NCI-H2196 treated with DMSO at 0.1 percent for 48 hours (cell line): ENCODE results near the gene PDXK.

Experiments used
- DNase-seq: peaks from one replicate; lab custom pipeline; 2025; ENCODE audit not compliant: unreplicated experiment; lab: John Stamatoyannopoulos, UW

PDXK gene

GRCh38 chr21:43761886-43762285 lies 43.0 kb downstream of the PDXK start:
- DNase-seq: no peak

DNA sequence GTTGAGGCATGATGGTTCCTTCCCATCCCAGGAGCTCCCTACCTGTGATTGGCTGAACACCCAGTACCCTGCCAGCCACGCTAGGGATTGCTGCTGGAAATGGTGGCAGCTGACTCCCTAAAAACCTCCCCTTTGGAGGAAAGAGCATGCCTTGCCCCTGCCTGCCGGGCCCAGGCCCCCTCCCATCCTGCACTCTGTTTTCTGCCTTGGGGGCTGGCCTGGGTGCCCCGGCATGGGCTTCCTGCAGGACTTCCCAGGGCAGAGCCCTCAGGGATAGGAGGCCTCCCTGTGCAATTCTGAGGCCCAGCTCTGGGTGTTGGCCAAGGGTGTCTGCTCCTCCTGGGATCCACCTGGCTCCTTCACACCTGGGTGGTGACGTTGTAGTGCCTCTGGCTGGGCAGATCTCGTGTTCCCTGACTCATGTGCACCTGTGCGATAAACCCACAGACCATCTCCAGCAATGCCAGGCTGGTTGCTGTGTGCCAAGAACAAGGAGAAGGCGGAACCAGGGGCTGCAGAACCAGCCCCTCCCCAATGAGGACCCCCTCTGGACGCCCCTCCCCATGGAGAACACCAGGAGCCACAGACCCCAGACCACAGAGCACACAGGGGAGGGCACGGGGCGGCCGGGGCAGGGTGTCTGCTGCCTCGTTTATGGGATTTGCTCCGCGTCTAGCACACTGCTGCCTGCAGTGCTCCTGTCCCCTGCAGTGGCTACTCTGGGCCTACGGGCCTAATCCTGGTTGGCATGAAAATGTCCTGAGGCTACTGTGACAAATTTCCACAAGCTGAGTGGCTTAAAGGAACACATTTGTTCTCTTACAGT lies 43.6 kb downstream of the PDXK start:
- peak; percentile 58 for DNase-seq

DNA sequence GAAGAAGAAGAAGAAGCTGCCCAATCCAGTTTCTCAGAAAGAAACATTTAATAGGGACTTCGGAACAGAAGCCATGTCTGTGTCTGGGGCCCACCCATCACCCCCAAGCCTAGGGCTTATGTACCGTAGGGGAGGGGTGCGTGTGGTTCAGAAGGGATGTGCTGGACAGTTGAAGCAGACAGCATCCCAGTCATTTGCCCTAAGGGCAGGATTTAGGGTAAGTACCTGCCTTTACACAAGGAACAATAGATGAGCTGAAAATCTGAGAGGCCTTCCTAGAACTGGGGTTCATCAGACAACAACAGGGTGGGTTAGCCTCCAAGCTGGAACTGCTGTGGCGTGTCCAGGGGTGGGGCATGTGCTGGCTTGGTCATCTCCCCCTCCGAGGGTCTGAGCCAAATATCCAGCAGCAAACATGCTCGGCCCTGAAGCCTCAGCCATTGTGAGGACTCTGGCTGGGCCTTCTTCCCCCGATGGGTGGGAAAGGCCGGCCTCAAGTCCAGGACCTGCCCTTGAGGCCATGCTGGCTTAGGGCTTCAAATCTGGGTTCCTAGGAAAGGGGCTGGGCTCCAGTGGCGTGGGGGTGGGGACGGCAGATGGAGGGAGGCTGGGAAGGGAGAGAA lies 45.1 kb downstream of the PDXK start:
- DNase-seq: no peak

- no peak for DNase-seq
Observed at GRCh38 chr21:43764576-43765495, 45.9 kb downstream of the PDXK start.

DNA sequence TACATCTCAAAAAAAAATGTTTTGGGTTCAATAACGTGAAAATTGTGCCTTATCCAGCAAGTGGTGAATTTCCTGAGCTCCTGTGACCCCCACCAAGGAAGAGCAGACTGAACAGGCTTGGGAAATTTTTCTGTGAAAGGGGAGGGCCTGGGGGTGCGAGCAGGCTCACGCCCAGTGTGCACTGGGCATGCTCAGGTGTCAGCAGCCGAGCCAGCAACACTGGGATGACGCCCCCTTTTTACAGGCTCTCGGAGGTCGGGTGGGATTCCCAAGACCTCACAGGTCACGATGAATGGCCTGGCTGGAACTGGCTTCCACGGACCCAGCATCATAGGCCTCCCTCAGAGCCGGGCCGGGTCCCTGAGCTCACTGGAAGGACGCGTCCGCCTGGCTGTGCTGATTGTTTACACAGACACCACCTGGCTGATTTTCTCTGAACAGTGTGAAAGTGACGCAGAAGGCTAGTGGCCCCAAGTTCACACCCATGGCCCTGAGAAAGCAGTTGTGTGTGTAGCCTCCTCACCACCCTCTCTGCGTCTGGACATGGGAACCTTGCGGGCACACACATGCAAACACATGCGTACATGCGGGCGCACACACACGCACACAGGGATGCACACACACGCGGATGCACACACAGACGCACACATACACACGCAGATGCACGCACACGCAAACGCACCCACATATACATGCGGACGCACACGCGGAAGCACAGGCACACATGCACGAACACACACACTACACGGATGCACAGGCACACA lies 48.0 kb downstream of the PDXK start:
- no peak for DNase-seq

GRCh38 chr21:43767498-43767983 lies 48.6 kb downstream of the PDXK start:
- no peak for DNase-seq

GRCh38 chr21:43767984-43768867 lies 49.3 kb downstream of the PDXK start:
- no peak for DNase-seq

- DNase-seq: no peak
Observed at GRCh38 chr21:43768868-43769167, 49.9 kb downstream of the PDXK start.

DNA sequence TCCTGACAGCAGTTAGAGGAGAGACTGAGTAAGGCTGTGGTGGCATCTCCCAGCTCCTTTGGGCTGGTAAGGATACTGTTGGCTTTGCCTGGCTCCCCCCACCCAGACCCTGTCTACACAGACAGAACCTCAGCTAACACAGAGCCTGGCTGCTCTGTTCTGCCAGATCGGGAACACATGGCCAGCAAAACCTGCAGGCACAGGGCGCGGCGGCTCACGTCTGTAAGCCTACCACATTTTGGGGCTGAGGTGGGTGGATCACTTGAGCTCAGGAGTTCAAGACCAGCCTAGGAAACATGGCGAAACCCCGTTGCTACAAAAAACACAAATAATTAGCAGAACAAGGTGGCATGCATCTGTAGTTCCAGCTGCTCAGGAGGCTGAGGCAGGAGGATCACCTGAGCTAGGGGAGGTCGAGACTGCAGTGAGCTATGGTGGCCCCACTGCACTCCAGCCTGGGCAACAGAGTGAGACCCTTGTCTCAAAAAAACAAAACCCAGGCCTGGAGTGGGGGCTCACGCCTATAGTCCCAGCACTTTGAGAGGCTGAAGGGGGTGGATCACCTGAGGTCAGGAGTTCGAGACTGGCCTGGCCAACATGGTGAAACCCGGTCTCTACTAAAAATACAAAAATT lies 50.5 kb downstream of the PDXK start:
- DNase-seq: no peak

DNA sequence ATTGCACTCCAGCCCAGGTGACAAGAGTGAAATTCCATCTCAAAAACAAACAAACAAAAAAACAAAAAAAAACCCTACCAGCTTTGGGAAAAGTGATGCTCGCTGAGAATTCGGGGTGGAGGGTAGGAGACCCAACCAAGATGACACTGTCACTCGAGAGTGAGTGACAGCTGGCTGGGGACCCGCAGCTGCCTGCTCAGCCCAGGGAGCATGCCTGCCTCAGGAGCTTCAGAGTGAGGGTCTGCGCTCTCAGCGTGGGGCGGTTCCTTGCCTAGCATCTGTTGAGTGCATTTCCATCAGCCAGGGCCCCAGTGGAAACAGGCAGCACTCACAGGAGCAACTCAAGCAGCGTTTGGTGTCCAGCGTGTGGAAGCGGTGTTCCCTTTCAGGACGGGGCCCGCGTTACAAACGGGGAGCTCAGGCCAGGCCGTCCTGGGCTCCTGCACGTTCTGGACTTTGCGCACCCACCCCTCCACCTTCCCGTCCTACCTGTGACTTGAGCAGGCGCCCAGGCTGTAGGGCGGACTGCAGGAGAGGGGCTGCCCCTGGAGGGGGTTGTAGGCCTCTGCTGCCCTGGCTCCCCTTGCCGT lies 51.2 kb downstream of the PDXK start:
- no peak for DNase-seq

GRCh38 chr21:43771199-43771675 lies 52.3 kb downstream of the PDXK start:
- DNase-seq: no peak

GRCh38 chr21:43771698-43772424 lies 52.9 kb downstream of the PDXK start:
- DNase-seq: no peak

- DNase-seq: no peak
Observed at GRCh38 chr21:43772425-43772821, 53.5 kb downstream of the PDXK start.

- DNase-seq: no peak
Observed at GRCh38 chr21:43774163-43774562, 55.2 kb downstream of the PDXK start.

- DNase-seq: no peak
Observed at GRCh38 chr21:43775190-43775589, 56.3 kb downstream of the PDXK start.

DNA sequence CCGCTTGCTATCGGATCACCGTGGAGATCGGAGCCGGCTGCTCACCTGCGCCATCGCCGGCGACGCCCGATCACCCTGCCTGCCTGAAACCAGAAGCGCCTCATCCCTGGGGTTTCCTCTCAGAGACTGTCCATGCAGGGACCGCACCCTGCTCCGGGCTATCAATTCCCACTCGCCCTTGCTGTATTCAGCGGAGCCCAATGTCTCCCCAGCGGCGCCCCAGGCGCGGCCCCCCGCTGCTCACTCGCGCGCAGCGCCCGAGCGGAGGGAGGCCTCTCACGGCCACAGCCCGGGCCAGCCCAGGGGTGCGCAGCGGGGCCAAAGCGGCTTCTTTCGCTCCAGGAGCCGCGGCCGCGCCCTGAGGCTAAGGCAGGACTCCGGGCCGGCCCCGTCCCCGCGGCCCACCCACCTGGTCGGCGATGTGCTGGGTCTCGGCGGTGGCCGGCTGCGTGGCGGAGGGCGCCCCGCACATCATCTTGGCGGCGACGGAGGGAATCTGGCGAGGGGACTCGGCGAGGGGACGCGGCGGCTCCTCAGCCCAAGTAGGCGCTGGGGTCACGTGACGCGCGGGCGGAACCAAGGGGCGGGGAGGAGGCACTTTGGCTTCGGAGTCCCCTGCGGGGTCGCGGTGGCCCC lies 57.0 kb downstream of the PDXK start, which contains the start of gene CSTB:
TSS of gene CSTB (minus strand) at position 514 of the 636 bp plus-strand sequence. CDS start at position 475, 39 bp downstream.
- no peak for DNase-seq

DNA sequence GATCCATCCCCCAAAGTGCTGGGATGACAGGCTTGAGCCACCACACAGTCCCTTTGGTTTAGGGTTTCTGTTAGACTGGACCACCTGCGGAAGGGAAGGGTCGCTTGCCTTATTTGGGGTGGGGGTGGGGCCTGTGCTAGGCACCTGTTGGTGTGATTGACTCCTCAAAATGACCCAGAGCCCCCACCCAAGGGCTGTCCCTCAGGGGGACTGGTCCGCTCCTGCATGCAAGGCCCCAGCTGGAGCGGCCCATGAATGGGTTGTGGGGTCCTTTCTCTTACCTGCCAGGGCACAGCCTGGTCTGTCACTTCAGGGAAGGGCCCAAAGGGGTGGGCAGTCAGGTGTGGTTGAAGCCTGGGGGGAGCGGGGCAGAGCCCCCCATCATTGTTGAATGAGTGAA lies 59.0 kb downstream of the PDXK start:
- no peak for DNase-seq
